Measurements from ENCODE around the gene COL4A1.

The COL4A1 gene

DNA sequence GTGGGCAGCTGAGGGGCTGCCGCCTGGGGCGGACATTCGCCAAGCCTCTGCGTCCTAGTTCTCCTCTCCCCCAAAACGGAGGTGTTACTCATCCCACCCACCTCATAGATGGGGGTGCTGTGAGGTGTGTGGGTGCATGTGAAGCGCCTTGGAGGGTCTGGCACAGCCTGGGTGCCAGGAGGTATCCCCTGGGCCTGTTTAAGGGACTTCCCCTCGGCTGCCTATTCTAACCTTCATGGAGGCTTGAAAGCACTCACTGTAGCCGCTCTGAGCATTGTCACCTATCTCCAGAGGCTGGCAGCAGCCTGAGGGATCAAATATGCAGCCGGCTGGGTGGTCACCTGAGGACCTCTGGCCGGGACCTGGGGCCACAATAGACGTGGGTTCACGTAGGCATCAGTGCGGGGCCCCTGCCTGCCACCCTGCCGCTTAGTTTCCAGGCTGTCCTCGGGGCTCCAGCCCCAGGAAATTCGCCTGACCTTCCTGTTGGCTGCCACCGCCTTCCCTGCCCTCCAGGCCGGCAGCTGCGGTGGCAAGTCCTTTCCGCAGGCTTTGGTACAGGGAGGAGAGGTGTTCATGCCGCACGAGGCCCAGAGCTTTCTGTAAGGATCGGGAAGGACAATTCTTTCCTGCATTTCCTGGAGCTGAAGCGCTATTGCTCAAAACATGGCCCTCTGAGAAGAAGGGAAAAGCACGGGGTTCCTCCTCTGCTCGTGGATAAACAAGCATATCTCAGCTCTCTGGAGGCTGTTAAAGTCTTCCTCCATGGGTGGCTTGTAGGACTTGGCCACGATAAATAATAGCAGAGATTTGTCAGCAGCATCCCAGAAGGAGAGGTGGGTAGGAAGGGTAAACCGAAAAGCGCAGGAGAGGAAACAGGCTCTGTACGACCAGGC, 4.7 kb upstream of the COL4A1 start:
- Histone ChIP-seq H4K20me1 (ENCODE audit: insufficient read depth) (no peaks in the 10 kb centered on the region), H3K36me3 (ENCODE audit: insufficient read depth) (no peaks in the 10 kb centered on the region), H3K4me1 (ENCODE audit: low read depth, poor library complexity, severe bottlenecking) (no peaks in the 10 kb centered on the region), H3K4me2 (no peak overlapping the region), H3K27me3 (ENCODE audit: insufficient read depth, low read depth) (no peaks in the 10 kb centered on the region), H3K79me2 (ENCODE audit: insufficient read depth, low read depth) (no peaks in the 10 kb centered on the region), H3K9ac (no peak overlapping the region), H3K27ac (no peak overlapping the region), H3K4me3 (IDR thresholded peaks at IDR 0.05; ENCODE audit: insufficient read depth, low read depth, low read length) (no peak overlapping the region), H2AFZ (ENCODE audit: low read depth) (no peak overlapping the region)
- no peak for TF ChIP-seq CTCF (conservative IDR thresholded peaks at IDR 0.05; ENCODE audit: low read depth, low read length)

DNA sequence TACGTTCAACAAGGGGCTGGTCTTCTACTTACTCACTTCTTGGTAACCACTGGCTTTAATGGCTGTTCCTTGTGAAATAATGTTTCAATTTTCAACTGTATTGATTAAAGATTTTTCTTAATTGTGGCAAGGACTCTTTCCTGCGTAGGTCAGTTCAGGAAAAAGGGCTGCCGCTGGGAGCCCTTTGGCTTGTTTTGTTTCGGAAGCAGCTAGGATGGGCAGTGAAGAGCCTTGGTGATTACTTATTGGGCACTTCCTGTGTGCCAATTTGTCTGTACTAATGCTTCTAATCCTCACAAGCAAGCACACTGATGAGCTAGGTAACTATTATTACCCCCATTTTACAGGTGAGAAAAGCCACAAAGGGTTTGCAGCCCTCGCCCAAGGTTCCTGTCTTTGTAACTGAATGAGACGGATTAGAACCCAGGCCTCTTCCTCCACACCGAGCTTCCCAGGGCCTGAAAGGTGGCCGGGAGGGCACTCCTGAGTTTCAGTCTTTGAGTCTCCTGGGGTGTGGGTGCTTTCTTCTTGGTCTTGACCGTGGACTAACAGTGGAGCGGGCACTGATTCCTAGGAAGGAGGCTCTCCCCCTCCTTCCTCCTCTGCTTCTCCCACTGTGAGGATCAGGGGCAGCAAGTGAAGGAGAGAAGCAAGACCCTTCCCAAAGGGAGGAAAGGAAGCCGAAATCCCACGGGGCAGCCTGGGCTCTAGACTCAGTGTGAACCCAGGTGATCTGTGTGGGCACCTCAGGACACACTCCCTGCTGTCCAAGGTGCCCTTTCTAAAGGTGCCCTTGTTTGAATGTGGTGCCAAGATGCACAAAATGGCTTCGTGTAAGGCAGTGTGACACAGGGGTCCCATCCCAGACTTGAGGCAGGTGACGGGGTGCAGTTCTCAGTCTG, 3.8 kb upstream of the COL4A1 start:
- TF ChIP-seq CTCF (conservative IDR thresholded peaks at IDR 0.05; ENCODE audit: low read depth, low read length) = no peak
- H3K36me3 ChIP-seq (ENCODE audit: insufficient read depth) = no peaks in the 10 kb centered on the region
- H3K27me3 ChIP-seq (ENCODE audit: insufficient read depth, low read depth) = no peaks in the 10 kb centered on the region
- H3K27ac ChIP-seq = no peak overlapping the region
- H2AFZ ChIP-seq (ENCODE audit: low read depth) = no peak overlapping the region
- H3K79me2 ChIP-seq (ENCODE audit: insufficient read depth, low read depth) = no peaks in the 10 kb centered on the region
- H3K4me2 ChIP-seq = no peak overlapping the region
- H3K4me3 ChIP-seq (IDR thresholded peaks at IDR 0.05; ENCODE audit: insufficient read depth, low read depth, low read length) = no peak overlapping the region
- H4K20me1 ChIP-seq (ENCODE audit: insufficient read depth) = no peaks in the 10 kb centered on the region
- H3K4me1 ChIP-seq (ENCODE audit: low read depth, poor library complexity, severe bottlenecking) = no peaks in the 10 kb centered on the region
- no peak overlapping the region for H3K9ac ChIP-seq

DNA sequence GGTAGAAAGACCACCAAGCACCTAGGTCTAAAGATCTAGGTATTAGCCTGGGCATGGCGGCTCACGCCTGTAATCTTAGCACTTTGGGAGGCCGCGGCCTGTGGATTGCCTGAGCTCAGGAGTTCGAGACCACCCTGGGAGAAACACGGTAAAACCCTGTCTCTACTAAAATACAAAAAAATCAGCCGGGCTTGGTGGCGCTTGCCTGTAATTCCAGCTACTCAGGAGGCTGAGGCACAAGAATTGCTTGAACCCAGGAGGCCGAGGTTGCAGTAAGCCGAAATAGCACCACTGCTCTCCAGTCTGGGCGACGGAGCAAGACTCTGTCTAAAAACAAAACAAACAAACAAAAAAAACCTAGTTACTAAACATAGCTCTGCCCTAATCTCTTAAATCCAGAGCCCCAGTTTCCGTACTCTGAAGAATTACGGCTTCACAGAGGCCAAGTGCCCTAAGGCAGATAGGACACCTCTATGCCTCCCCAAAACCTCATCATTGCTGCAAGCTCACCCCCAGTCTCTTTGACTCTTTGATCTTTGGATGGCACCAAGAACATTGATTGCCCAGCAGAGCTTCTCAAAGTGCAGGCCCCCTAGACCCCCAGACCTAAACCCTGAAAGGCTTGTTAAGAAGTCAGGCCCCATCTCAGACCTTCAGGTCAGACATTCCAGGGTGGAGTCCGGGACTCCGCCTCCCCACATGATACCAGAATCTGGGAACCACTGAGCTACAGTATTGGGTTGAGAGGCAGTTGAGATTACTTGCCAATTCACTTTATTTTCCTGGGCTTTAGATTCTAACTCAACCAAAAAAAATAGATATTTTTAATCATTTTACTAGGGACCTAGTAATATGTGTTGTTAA, 2.9 kb upstream of the COL4A1 start:
- no peaks in the 10 kb centered on the region for H3K36me3 ChIP-seq (ENCODE audit: insufficient read depth)
- no peaks in the 10 kb centered on the region for H3K27me3 ChIP-seq (ENCODE audit: insufficient read depth, low read depth)
- H3K4me2 ChIP-seq = no peak overlapping the region
- H4K20me1 ChIP-seq (ENCODE audit: insufficient read depth) = no peaks in the 10 kb centered on the region
- no peak overlapping the region for H3K9ac ChIP-seq
- no peaks in the 10 kb centered on the region for H3K79me2 ChIP-seq (ENCODE audit: insufficient read depth, low read depth)
- no peak overlapping the region for H3K4me3 ChIP-seq (IDR thresholded peaks at IDR 0.05; ENCODE audit: insufficient read depth, low read depth, low read length)
- H3K27ac ChIP-seq = no peak overlapping the region
- no peak overlapping the region for H2AFZ ChIP-seq (ENCODE audit: low read depth)
- TF ChIP-seq CTCF (conservative IDR thresholded peaks at IDR 0.05; ENCODE audit: low read depth, low read length) = no peak
- no peaks in the 10 kb centered on the region for H3K4me1 ChIP-seq (ENCODE audit: low read depth, poor library complexity, severe bottlenecking)
